GM12891 (cell line): Measurements from ENCODE around the gene EEIG1.

Experiments used
- POLR2A ChIP-seq: IDR thresholded peaks from 2 replicates; pipeline ENCODE4 v1.6.1; 2011; ENCODE audit warnings: low read depth, low read length, control low read depth
- POLR2AphosphoS5 ChIP-seq: IDR thresholded peaks from 2 replicates; pipeline ENCODE4 v1.6.1; 2011; ENCODE audit warnings: low read depth, low read length, control low read depth
- POU2F2 ChIP-seq: IDR thresholded peaks from 2 replicates; pipeline ENCODE4 v1.6.1; 2011; ENCODE audit warnings: low read depth, mild to moderate bottlenecking, control low read depth, low read length, moderate library complexity
- TAF1 ChIP-seq: IDR thresholded peaks from 2 replicates; pipeline ENCODE4 v1.6.1; 2011; ENCODE audit warnings: low read depth, low read length, control low read depth

DNA sequence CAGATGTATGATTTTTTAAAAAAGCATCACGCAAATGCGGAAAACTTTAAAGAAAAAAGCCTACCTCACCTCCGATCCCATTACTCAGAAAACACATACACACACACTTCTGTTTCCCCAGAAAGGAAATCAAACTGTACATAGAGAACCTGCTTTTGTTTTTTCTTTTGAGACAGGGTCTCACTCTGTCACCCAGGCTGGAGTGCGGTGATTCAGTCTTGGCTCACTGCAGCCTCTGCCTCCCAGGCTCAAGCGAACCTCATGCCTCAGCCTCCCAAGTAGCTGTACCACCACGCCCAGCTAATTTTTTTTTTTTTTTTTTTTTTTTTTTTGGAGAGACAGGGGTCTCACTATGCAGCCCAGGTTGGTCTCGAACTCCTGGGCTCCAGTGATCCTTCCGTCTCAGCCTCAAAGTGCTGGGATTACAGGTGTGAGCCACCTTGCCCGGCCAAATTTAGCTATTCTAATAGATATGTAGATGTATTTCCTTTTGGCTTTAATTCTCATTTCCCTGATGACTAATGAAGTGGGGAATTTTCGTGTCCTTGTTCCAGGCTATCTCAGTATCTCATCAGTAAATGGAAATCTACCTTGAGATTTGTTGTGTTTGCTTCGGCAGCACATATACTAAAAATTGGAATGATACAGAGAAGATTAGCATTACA lies 25.7 kb upstream of the EEIG1 start:
- TF ChIP-seq POLR2AphosphoS5 (no peak), POLR2A (no peak), POU2F2 (no peak), TAF1 (no peak)
